DND-41 (cell line): Measurements from ENCODE around the gene GRIPAP1.

ENCODE experiments used
- ATAC-seq: fragments of 200-7000 bp; cut with Tn5 transposase; 3 replicates; pipeline ENCODE4 v1.9.1; 2021; ENCODE audit warnings: low read depth; ENCODE audit not compliant: insufficient read depth
- DNase-seq: peaks from one replicate; pipeline ENCODE4 v3.0.0-alpha.2; 2020
- H2AFZ ChIP-seq: 2 replicates; pipeline ENCODE4 v1.6.0; 2012; ENCODE audit warnings: low read depth, low read length
- H3K27ac ChIP-seq: 2 replicates; pipeline ENCODE4 v1.5.1; 2012; ENCODE audit warnings: low read length, inconsistent platforms
- H3K27me3 ChIP-seq: fragments of 200-600 bp; sonication (generic); 2 replicates; pipeline ENCODE4 v1.6.0; 2012; ENCODE audit warnings: low read length, mild to moderate bottlenecking, inconsistent platforms; ENCODE audit not compliant: insufficient read depth, poor library complexity
- H3K36me3 ChIP-seq: 2 replicates; pipeline ENCODE4 v1.5.1; 2012; ENCODE audit warnings: low read length, inconsistent platforms; ENCODE audit not compliant: insufficient read depth
- H3K4me1 ChIP-seq: 2 replicates; pipeline ENCODE4 v1.5.1; 2012; ENCODE audit warnings: mild to moderate bottlenecking, low read length; ENCODE audit not compliant: insufficient read depth
- H3K4me2 ChIP-seq: 2 replicates; pipeline ENCODE4 v1.6.0; 2012; ENCODE audit warnings: mild to moderate bottlenecking, moderate library complexity, low read length, inconsistent platforms; ENCODE audit not compliant: insufficient read depth
- H3K4me3 ChIP-seq, 2 experiments: fragments of 200-600 bp in 1 of 2; shearing (Covaris generic) in 1 of 2; 2 replicates each; pipeline ENCODE4 v1.5.1; 2012 to 2016; ENCODE audit warnings: inconsistent platforms in 2 of 2, low read length in 2 of 2, mild to moderate bottlenecking in 2 of 2, low read depth in 1 of 2, moderate library complexity in 1 of 2
- H3K79me2 ChIP-seq: 2 replicates; pipeline ENCODE4 v1.6.0; 2012; ENCODE audit warnings: low read length, inconsistent platforms; ENCODE audit not compliant: insufficient read depth
- H3K9ac ChIP-seq: 2 replicates; pipeline ENCODE4 v1.6.0; 2012; ENCODE audit warnings: low read depth, mild to moderate bottlenecking, inconsistent platforms, low read length, moderate library complexity
- H3K9me3 ChIP-seq: 2 replicates; pipeline ENCODE4 v1.5.1; 2012; ENCODE audit warnings: low read length, moderate library complexity, mild to moderate bottlenecking, inconsistent platforms; ENCODE audit not compliant: insufficient read depth, severe bottlenecking
- H4K20me1 ChIP-seq: 2 replicates; pipeline ENCODE4 v1.6.0; 2012; ENCODE audit warnings: low read length; ENCODE audit not compliant: insufficient read depth
- EZH2 ChIP-seq: IDR thresholded peaks from 3 replicates; pipeline ENCODE4 v1.6.1; 2012; ENCODE audit warnings: borderline replicate concordance, low read depth, mild to moderate bottlenecking, moderate library complexity, low read length, inconsistent platforms; ENCODE audit not compliant: severe bottlenecking
- TF ChIP-seq, protein P1 (sequence below): IDR thresholded peaks from 2 replicates; pipeline ENCODE4 v1.5.1; 2012; ENCODE audit warnings: borderline replicate concordance, low read length, moderate library complexity, mild to moderate bottlenecking; ENCODE audit not compliant: poor library complexity, severe bottlenecking; ENCODE audit errors: extremely low read depth

GRIPAP1 gene, protein sequence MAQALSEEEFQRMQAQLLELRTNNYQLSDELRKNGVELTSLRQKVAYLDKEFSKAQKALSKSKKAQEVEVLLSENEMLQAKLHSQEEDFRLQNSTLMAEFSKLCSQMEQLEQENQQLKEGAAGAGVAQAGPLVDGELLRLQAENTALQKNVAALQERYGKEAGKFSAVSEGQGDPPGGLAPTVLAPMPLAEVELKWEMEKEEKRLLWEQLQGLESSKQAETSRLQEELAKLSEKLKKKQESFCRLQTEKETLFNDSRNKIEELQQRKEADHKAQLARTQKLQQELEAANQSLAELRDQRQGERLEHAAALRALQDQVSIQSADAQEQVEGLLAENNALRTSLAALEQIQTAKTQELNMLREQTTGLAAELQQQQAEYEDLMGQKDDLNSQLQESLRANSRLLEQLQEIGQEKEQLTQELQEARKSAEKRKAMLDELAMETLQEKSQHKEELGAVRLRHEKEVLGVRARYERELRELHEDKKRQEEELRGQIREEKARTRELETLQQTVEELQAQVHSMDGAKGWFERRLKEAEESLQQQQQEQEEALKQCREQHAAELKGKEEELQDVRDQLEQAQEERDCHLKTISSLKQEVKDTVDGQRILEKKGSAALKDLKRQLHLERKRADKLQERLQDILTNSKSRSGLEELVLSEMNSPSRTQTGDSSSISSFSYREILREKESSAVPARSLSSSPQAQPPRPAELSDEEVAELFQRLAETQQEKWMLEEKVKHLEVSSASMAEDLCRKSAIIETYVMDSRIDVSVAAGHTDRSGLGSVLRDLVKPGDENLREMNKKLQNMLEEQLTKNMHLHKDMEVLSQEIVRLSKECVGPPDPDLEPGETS

DNA sequence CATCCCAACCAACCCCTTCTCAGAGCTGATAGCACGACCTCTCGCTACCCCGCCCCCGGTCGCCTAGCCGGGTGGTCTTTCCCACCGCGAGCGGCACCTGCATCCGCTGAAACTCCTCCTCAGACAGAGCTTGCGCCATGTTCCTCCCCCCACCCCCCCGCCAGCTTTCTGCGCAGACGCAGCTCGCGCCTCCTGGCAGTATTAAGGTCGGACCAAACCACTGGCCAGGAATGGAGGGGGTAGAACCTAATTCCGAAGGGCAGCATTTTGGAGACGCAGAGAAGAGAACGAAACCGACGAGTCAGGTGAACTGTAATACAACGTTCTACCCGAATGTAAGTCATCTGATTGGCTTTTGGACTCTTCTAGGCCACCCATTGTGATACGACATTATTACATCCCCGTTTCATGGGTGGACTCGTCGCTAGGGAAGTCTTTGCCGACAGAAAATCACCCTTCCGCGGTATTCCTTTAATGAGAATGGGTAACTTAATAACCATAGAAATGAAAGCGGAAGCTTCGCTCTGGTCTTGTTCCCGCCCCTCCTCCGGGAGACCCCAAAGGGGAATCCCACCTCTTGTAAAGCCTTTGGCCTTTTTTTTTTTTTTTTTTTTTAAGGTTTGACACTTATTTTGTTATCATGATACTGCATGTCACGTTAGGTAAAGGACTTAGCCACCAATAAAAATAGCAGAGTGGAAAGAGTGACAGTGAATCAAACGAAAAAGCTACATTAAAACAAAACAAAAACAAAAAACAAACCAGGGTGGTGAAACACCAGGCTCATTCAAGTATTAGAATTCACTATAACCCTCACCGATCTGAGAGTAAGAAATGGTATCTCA, at the start of gene GRIPAP1:
GRIPAP1 (minus strand) TSS at position 174 of the 845 bp plus-strand sequence; CDS start at position 139, 35 bp downstream.
- Histone ChIP-seq H3K79me2 (peaks cover 19% of the 10 kb centered on the region), H3K9ac (peak within 1 kb of the TSS; percentile 85), H3K4me2 (peak within 1 kb of the TSS; percentile 84), H4K20me1 (peaks cover 5% of the 10 kb centered on the region), H3K36me3 (peaks cover 30% of the 10 kb centered on the region), H3K27ac (peak within 1 kb of the TSS; percentile 97), H3K4me1 (peaks cover 22% of the 10 kb centered on the region), H3K4me3 (peak within 1 kb of the TSS; percentile 84 to 92; a peak in 3 of 4 replicates), H2AFZ (peak within 1 kb of the TSS; percentile 76), H3K9me3 (no peaks in the 10 kb centered on the region), H3K27me3 (no peaks in the 10 kb centered on the region)
- ATAC-seq, result peak; percentile 79
- TF ChIP-seq, protein P1, sequence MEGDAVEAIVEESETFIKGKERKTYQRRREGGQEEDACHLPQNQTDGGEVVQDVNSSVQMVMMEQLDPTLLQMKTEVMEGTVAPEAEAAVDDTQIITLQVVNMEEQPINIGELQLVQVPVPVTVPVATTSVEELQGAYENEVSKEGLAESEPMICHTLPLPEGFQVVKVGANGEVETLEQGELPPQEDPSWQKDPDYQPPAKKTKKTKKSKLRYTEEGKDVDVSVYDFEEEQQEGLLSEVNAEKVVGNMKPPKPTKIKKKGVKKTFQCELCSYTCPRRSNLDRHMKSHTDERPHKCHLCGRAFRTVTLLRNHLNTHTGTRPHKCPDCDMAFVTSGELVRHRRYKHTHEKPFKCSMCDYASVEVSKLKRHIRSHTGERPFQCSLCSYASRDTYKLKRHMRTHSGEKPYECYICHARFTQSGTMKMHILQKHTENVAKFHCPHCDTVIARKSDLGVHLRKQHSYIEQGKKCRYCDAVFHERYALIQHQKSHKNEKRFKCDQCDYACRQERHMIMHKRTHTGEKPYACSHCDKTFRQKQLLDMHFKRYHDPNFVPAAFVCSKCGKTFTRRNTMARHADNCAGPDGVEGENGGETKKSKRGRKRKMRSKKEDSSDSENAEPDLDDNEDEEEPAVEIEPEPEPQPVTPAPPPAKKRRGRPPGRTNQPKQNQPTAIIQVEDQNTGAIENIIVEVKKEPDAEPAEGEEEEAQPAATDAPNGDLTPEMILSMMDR, result no peak
- TF ChIP-seq EZH2, result no peak
- DNase-seq, result peak; percentile 86

DNA sequence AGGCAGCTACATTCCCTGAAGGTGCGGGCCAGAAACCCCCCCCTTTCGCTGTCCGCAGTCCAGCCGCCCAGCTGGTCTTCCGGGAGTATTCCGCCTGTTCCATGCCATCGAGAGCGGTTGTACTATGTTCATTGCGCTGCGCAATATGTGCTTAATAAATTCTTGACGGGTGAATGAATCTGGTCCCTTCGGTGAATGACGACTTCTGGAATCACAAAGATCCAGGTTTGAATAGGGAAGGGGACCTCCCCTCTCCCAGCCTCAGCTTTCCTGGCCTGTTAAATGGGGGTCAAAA, 41.9 kb upstream of the GRIPAP1 start:
- H3K4me1 ChIP-seq, result peaks cover 44% of the 10 kb centered on the region
- DNase-seq (no peak), ATAC-seq (no peak)
- peak overlapping the region; percentile 65 for H2AFZ ChIP-seq
- H3K9ac ChIP-seq, result peak overlapping the region; percentile 42
- H3K9me3 ChIP-seq, result no peaks in the 10 kb centered on the region
- peak overlapping the region; percentile 62; the same call in 1 of the 2 replicates for H3K4me2 ChIP-seq
- peaks cover 18% of the 10 kb centered on the region for H3K79me2 ChIP-seq
- H4K20me1 ChIP-seq, result no peaks in the 10 kb centered on the region
- peak overlapping the region; percentile 43; the same call in 1 of the 2 replicates for H3K27ac ChIP-seq
- no peaks in the 10 kb centered on the region for H3K27me3 ChIP-seq
- TF ChIP-seq EZH2, result no peak
- TF ChIP-seq, protein P1, result no peak
- peak overlapping the region in 1 of 2 experiments; percentile 46; a peak in 2 of 4 replicates for H3K4me3 ChIP-seq
- H3K36me3 ChIP-seq, result peaks cover 6% of the 10 kb centered on the region

DNA sequence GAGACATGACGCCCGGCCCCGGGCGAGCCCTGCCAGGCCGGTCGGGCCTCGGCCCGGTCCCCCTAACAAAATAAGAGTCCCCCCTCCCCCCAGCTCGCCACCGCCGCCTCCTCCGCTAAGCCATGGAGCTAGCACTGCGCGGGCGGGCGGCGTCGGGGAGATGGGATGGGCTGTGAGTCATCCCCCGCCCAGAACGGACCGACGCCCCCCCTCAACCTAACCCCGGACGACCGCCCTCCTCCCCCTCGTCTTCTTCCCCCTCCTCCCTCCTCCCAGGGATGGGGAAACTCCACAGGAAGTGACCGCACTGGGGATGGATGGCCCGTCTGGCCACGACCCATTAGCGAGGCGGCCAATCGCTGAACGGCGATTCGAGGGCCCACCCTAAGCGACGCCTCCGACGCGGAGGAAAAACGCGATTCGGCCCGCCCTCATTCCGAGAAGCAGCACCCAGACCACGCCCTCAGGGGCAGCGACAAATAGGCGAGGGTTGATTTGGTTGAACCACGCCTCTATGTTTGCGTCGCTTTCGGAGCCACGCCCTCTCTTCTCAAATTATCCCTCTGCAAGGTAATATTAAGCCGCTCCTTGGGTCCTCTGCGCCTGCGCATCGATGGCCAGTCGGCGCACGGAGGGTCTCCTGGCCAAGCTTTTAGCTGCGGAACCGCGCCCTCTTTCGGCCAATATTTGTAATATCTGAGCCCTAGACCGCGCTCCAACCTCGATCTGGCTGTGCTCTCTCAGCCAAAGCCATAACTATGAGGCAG, 41.3 kb upstream of the GRIPAP1 start, which contains the start of gene TFE3:
TFE3 (minus strand) TSS at position 138 of the 767 bp plus-strand sequence; CDS start at position 7, 131 bp downstream.
- no peaks in the 10 kb centered on the region for H3K27me3 ChIP-seq

More for the DNA sequence above, 41.3 kb upstream of the GRIPAP1 start, which contains the start of gene TFE3:
- TF ChIP-seq, protein P1, result peak; percentile 70
- no peak for TF ChIP-seq EZH2
- H2AFZ ChIP-seq, result peak within 1 kb of the TSS; percentile 65
- no peaks in the 10 kb centered on the region for H4K20me1 ChIP-seq
- H3K9me3 ChIP-seq, result no peaks in the 10 kb centered on the region
- H3K36me3 ChIP-seq, result peaks cover 11% of the 10 kb centered on the region
- DNase-seq (peak; percentile 98), ATAC-seq (peak; percentile 87)
- H3K9ac ChIP-seq, result peak within 1 kb of the TSS; percentile 83
- peaks cover 19% of the 10 kb centered on the region for H3K79me2 ChIP-seq
- H3K27ac ChIP-seq, result peak within 1 kb of the TSS; percentile 77
- H3K4me3 ChIP-seq, result peak within 1 kb of the TSS; percentile 56 to 78
- peak within 1 kb of the TSS; percentile 88 for H3K4me2 ChIP-seq
- H3K4me1 ChIP-seq, result peaks cover 48% of the 10 kb centered on the region
